ENCODE measurements around the gene GOLGA6L7.

DNA sequence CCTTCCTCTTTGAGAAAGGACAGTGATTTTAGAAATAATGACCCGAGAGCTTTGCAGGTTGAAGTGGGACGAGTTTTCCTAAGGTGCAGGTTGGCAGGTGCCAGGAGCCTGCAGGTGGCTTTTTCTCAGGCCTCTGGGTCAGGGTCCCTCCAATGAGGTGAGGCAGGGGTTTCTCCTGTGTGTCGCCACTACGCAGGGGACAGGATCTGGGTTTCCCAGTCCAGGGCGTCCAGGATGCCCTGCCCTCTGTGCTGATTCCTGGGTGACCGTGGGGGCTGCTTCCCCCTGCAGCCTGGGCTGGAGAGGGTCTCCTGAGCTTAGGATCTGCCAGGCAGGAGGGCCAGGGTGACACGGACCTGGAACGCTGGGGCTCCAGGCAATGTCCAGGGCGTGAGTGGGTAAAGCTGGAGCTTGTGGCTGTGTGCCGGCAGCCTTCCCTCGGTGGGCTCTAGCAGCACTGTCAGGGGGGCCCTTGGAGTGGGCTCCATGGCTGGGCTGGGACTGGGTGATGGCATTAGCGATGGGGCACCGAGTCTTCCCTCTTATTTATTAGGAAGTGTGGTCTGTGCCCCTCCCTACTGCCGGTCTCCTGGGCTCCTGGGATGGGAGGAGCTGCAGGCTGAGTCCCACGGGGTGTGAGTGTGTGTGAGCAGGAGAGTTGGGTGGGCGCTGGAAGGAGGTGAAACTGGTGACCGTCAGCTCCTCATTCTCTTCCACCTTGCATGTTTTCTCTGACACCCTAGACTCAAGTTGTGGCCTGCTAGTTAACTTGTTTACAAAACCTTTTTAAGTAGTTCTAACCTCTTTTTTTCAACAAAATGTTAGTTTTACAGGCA, 39.1 kb upstream of the GOLGA6L7 start:
- TF ChIP-seq, protein P1, sequence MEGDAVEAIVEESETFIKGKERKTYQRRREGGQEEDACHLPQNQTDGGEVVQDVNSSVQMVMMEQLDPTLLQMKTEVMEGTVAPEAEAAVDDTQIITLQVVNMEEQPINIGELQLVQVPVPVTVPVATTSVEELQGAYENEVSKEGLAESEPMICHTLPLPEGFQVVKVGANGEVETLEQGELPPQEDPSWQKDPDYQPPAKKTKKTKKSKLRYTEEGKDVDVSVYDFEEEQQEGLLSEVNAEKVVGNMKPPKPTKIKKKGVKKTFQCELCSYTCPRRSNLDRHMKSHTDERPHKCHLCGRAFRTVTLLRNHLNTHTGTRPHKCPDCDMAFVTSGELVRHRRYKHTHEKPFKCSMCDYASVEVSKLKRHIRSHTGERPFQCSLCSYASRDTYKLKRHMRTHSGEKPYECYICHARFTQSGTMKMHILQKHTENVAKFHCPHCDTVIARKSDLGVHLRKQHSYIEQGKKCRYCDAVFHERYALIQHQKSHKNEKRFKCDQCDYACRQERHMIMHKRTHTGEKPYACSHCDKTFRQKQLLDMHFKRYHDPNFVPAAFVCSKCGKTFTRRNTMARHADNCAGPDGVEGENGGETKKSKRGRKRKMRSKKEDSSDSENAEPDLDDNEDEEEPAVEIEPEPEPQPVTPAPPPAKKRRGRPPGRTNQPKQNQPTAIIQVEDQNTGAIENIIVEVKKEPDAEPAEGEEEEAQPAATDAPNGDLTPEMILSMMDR (IDR thresholded peaks at IDR 0.05): no peak
- TF ChIP-seq POLR2AphosphoS5 (IDR thresholded peaks at IDR 0.05) (no peak), POLR2A (IDR thresholded peaks at IDR 0.05; ENCODE audit: low read depth) (no peak)

All from esophagus muscularis mucosa (tissue), 3 donors.